HEK293T (cell line): ENCODE data around the gene PSD2.

Experiments
- FOXA1 ChIP-seq: fragments of 450-650 bp; IDR thresholded peaks from 2 replicates; pipeline ENCODE4 v1.6.1; 2016; ENCODE audit warnings: mild to moderate bottlenecking
- FOXK2 ChIP-seq: fragments of 450-650 bp; IDR thresholded peaks from 2 replicates; pipeline ENCODE4 v1.6.1; 2016; ENCODE audit warnings: mild to moderate bottlenecking
- SP1 ChIP-seq: fragments of 450-650 bp; IDR thresholded peaks from 2 replicates; pipeline ENCODE4 v1.6.1; 2017
- SUZ12 ChIP-seq: fragments of 450-650 bp; IDR thresholded peaks from 2 replicates; pipeline ENCODE4 v1.6.1; 2016; ENCODE audit warnings: mild to moderate bottlenecking
- ZNF384 ChIP-seq: fragments of 450-650 bp; IDR thresholded peaks from 2 replicates; pipeline ENCODE4 v1.6.1; 2016
- TF ChIP-seq, protein P1 (sequence below): fragments of 450-650 bp; IDR thresholded peaks from 2 replicates; pipeline ENCODE4 v1.6.1; 2016

DNA sequence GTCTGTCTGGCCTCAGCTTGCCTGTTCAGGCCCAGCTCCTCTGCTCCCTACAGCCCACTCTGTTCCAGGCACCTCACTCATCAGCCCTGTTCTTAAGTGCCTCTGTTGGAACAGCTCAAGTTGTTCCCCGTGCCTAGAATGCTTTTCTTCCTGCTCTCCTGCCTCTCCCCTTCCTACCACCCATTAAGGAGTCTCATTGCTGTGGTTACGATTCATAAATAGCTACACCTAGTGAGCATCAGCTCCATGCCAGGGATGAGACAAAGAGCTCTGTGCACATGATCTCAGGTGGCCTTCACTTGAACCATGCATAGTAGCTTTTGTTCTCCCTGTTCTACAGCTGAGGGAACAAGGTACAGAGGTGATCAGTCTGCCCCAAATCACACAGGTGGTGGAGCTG lies 54.3 kb downstream of the PSD2 start:
- no peak for TF ChIP-seq SUZ12
- TF ChIP-seq, protein P1, sequence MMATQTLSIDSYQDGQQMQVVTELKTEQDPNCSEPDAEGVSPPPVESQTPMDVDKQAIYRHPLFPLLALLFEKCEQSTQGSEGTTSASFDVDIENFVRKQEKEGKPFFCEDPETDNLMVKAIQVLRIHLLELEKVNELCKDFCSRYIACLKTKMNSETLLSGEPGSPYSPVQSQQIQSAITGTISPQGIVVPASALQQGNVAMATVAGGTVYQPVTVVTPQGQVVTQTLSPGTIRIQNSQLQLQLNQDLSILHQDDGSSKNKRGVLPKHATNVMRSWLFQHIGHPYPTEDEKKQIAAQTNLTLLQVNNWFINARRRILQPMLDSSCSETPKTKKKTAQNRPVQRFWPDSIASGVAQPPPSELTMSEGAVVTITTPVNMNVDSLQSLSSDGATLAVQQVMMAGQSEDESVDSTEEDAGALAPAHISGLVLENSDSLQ: no peak
- no peak for TF ChIP-seq SP1
- no peak for TF ChIP-seq FOXA1
- no peak for TF ChIP-seq ZNF384
- no peak for TF ChIP-seq FOXK2
